ENCODE measurements around the gene TYW5. TPM values are rescaled to one million over a fixed set of nuclear protein-coding genes. Genes with fewer than 3 reads are reported as not detected.

The TYW5 gene
- total RNA-seq, 1 experiment from 2014 or later, result 7.2 TPM

GRCh38 chr2:199985625-199986207 is 30.4 kb upstream of the TYW5 start:
- peaks cover 4% of the 10 kb centered on the region; the same call in 1 of the 2 replicates for H3K9me2 ChIP-seq (ENCODE audit: insufficient read depth)
- no peaks in the 10 kb centered on the region for H3K4me1 ChIP-seq (replicated peaks; ENCODE audit: insufficient read depth)
- no peak overlapping the region for H3K27ac ChIP-seq
- H3F3A ChIP-seq (ENCODE audit: insufficient read depth, low read depth), result no peaks in the 10 kb centered on the region
- no peaks in the 10 kb centered on the region for H4K20me1 ChIP-seq (ENCODE audit: insufficient read depth)
- DNase-seq, result peak; percentile 60
- POLR2A ChIA-PET (ENCODE audit: unreplicated experiment), result no interaction called here
- H2AFZ ChIP-seq, result peak overlapping the region; percentile 49; the same call in 1 of the 2 replicates
- BruUV-seq (replicated peaks), result no TSS peak
- CTCF ChIA-PET, result interaction anchor here (0.5 to 1.4 kb wide), 4 partner anchors 229 to 322 kb away, joined by 3 to 4 read pairs (median 3); no protein-coding TSS in a partner anchor
- TF ChIP-seq EZH2 (IDR thresholded peaks at IDR 0.05; ENCODE audit: low read depth) (no peak), CTCF (conservative IDR thresholded peaks at IDR 0.05) (peak; percentile 70)
- no peaks in the 10 kb centered on the region for H3K9me3 ChIP-seq (ENCODE audit: insufficient read depth, low read depth)
- H3K4me2 ChIP-seq, result no peak overlapping the region
- H3K36me3 ChIP-seq (ENCODE audit: low read depth), result no peaks in the 10 kb centered on the region
- H3K4me3 ChIP-seq, result no peak overlapping the region
- no peaks in the 10 kb centered on the region for H3K27me3 ChIP-seq (ENCODE audit: insufficient read depth, low read depth)
- no peaks in the 10 kb centered on the region for H3K79me2 ChIP-seq (ENCODE audit: low read depth)
- intact Hi-C loops (cut with micrococcal nuclease; ENCODE audit: unreplicated experiment), result loop anchor here (2.0 kb wide), 1 partner anchor 321 kb away; the partner anchor contains the start of gene SPATS2L

DNA sequence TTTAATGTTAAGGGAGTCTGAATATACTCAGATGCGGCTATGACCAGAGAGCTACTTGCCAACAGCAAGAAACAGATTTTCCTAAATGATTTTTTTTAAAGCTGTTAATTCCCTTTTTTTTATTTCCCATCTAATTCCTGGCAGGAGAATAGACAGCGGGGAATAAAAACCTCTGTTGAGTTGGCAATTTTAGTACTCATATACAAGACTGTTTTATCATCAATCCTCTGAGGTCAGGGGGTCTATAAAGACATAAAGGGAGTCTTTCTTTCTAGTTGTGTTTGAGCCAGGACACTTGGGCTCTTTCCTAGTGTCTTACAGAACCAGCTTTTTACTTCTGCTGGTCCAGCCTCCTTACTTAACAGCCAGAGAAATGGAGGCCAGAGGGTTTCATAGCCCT is 29.5 kb upstream of the TYW5 start:
- H3K36me3 ChIP-seq (ENCODE audit: low read depth), result no peaks in the 10 kb centered on the region
- H3K27me3 ChIP-seq (ENCODE audit: insufficient read depth, low read depth), result no peaks in the 10 kb centered on the region
- no peak for TF ChIP-seq CTCF (conservative IDR thresholded peaks at IDR 0.05)
- no peak for TF ChIP-seq EZH2 (IDR thresholded peaks at IDR 0.05; ENCODE audit: low read depth)
- H3K4me1 ChIP-seq (replicated peaks; ENCODE audit: insufficient read depth), result peaks cover 2% of the 10 kb centered on the region
- ChIA-PET CTCF (no interaction called here), POLR2A (ENCODE audit: unreplicated experiment) (no interaction called here)
- peaks cover 4% of the 10 kb centered on the region; the same call in 1 of the 2 replicates for H3K9me2 ChIP-seq (ENCODE audit: insufficient read depth)
- intact Hi-C loops (cut with micrococcal nuclease; ENCODE audit: unreplicated experiment), result loop anchor here (2.0 to 5.0 kb wide), 2 partner anchors 322 to 543 kb away; partner anchors contain the start of genes SGO2 and SPATS2L
- no peak for DNase-seq
- no TSS peak for BruUV-seq (replicated peaks)
- no peaks in the 10 kb centered on the region for H3K9me3 ChIP-seq (ENCODE audit: insufficient read depth, low read depth)
- no peak overlapping the region for H3K4me2 ChIP-seq
- H2AFZ ChIP-seq, result no peak overlapping the region
- H3F3A ChIP-seq (ENCODE audit: insufficient read depth, low read depth), result no peaks in the 10 kb centered on the region
- no peak overlapping the region for H3K27ac ChIP-seq
- no peaks in the 10 kb centered on the region for H4K20me1 ChIP-seq (ENCODE audit: insufficient read depth)
- H3K79me2 ChIP-seq (ENCODE audit: low read depth), result no peaks in the 10 kb centered on the region
- no peak overlapping the region for H3K4me3 ChIP-seq

- H2AFZ ChIP-seq, result no peak overlapping the region
- no peaks in the 10 kb centered on the region for H4K20me1 ChIP-seq (ENCODE audit: insufficient read depth)
- no peaks in the 10 kb centered on the region for H3K9me3 ChIP-seq (ENCODE audit: insufficient read depth, low read depth)
- TF ChIP-seq CTCF (conservative IDR thresholded peaks at IDR 0.05) (no peak), EZH2 (IDR thresholded peaks at IDR 0.05; ENCODE audit: low read depth) (no peak)
- no peaks in the 10 kb centered on the region for H3K27me3 ChIP-seq (ENCODE audit: insufficient read depth, low read depth)
- DNase-seq, result no peak
- H3K4me3 ChIP-seq, result no peak overlapping the region
- ChIA-PET CTCF (no interaction called here), POLR2A (ENCODE audit: unreplicated experiment) (no interaction called here)
- intact Hi-C loops (cut with micrococcal nuclease; ENCODE audit: unreplicated experiment), result loop anchor here (2.0 to 5.0 kb wide), 2 partner anchors 323 to 543 kb away; partner anchors contain the start of genes SGO2 and SPATS2L
- no peaks in the 10 kb centered on the region for H3F3A ChIP-seq (ENCODE audit: insufficient read depth, low read depth)
- H3K4me1 ChIP-seq (replicated peaks; ENCODE audit: insufficient read depth), result peaks cover 8% of the 10 kb centered on the region
- H3K4me2 ChIP-seq, result no peak overlapping the region
- H3K79me2 ChIP-seq (ENCODE audit: low read depth), result no peaks in the 10 kb centered on the region
- no peak overlapping the region for H3K27ac ChIP-seq
- BruUV-seq (replicated peaks), result no TSS peak
- peaks cover 4% of the 10 kb centered on the region; the same call in 1 of the 2 replicates for H3K9me2 ChIP-seq (ENCODE audit: insufficient read depth)
- no peaks in the 10 kb centered on the region for H3K36me3 ChIP-seq (ENCODE audit: low read depth)
Observed at GRCh38 chr2:199984159-199984558, 28.9 kb upstream of the TYW5 start.
